Adrenal gland (tissue), 12 donors: ENCODE results near the gene CES4A. TPM values are rescaled to one million over a fixed set of nuclear protein-coding genes. Genes with fewer than 3 reads are reported as not detected.

ENCODE experiments used
- DNase-seq, 7 donors: peaks; one replicate each; pipeline ENCODE4 v3.0.0-alpha.2; 2019 to 2020
- H3K27ac ChIP-seq, 5 donors: fragments of 200-600 bp; sonication (generic) in 4 of 5; 1 replicate in 3 of 5; 2 replicates in 2 of 5; pipeline versions ENCODE4 v1.5.1 to v1.8.0; 2016 to 2020; ENCODE audit warnings: mild to moderate bottlenecking in 1 of 5
- H3K27me3 ChIP-seq: fragments of 200-600 bp; 2 replicates; pipeline ENCODE4 v1.8.0; 2021
- H3K36me3 ChIP-seq, 2 donors: fragments of 200-600 bp; replicated peaks in 1 of 2; 1 replicate in 1 of 2; 2 replicates in 1 of 2; pipeline versions ENCODE4 v1.5.1 to v1.8.0; 2018 to 2022
- H3K4me1 ChIP-seq, 2 donors: fragments of 200-600 bp; replicated peaks in 1 of 2; 1 replicate in 1 of 2; 2 replicates in 1 of 2; pipeline versions ENCODE4 v1.5.1 to v1.8.0; 2018 to 2021
- H3K4me3 ChIP-seq, 4 donors: fragments of 200-600 bp; sonication (generic) in 3 of 4; one replicate each; pipeline ENCODE4 v1.5.1; 2016 to 2018
- H3K9me3 ChIP-seq, 3 donors: fragments of 200-600 bp; sonication (generic) in 1 of 3; replicated peaks in 1 of 3; 1 replicate in 2 of 3; 2 replicates in 1 of 3; pipeline versions ENCODE4 v1.5.1 to v1.8.0; 2016 to 2021
- CTCF ChIP-seq, 6 experiments: fragments of 450-650 bp in 4 of 6; fragments of 200-600 bp in 2 of 6; sonication (generic) in 1 of 6; IDR thresholded peaks; 1 replicate in 5 of 6; 2 replicates in 1 of 6; pipeline versions ENCODE4 v1.5.1 to v1.8.0; 2016 to 2021; ENCODE audit warnings: antibody characterized with exemption in 6 of 6, mild to moderate bottlenecking in 2 of 6, moderate library complexity in 1 of 6
- POLR2A ChIP-seq, 2 donors: fragments of 450-650 bp; IDR thresholded peaks; one replicate each; pipeline ENCODE4 v1.6.1; 2017; ENCODE audit warnings: antibody characterized with exemption in 2 of 2, mild to moderate bottlenecking in 2 of 2, moderate library complexity in 1 of 2
- WGBS, 4 donors: extraction: QIAGEN DNeasy Blood & Tissue Kit in 2 of 4; methylation state at CpG; one replicate each; pipeline versions ENCODE4 v1.1.5 to v1.1.7; 2013 to 2017; 5-methylcytosine and 5-hydroxymethylcytosine counted together
- intact Hi-C, 2 donors: fragments of 100-400 bp; cut with DNase I; formaldehyde crosslinking; loops; one replicate each; pipeline versions ENCODE4 v1.14.1 to v1.15.0; 2022 to 2023
- polyA plus RNA-seq, 3 donors: library from polyadenylated mRNA; stranded (reverse); fragments of 200-250 nt in 2 of 3; fragments of 350-450 nt in 1 of 3; fragmentation: Illumina TruSeq in 1 of 3; extraction: RNeasy Lipid Tissue Mini Kit (QIAGEN cat#74804) in 1 of 3; gene quantifications; one replicate each; pipeline ENCODE4 v1.2.3, GENCODE V29; 2013 to 2014
- total RNA-seq, 9 donors: library from RNA; depleted of rRNA in 4 of 9; stranded (reverse); fragments of >200 nt in 4 of 9; fragments of 120-200 nt in 1 of 9; fragmentation: NEBNext Ultra II Directional in 1 of 9; extraction: Animal tissue kit (Norgen Biotek cat#: 25700) in 1 of 9; gene quantifications; one replicate each; pipeline versions ENCODE4 v1.1.0 to v1.2.4, GENCODE V29; 2013 to 2023
- donor health status: healthy with polysubstance abuse.
- donor health status: Bipolar disorder and iron deficiency.
- donor health status: DM: yes; HTN: yes; CAD: no.
- donor health status: DM: no; HTN: no; CAD: no.
- donor health status: DM: no; HTN: no; CAD: no.
- donor health status: DM: yes; HTN: yes; CAD: no.

The CES4A gene
- total and polyA plus RNA-seq, 12 donors: 4.4 to 127 (median 15.9) TPM

- Histone ChIP-seq H3K4me1 (peaks cover 13% of the 10 kb centered on the region in 2 donors), H3K9me3 (no peaks in the 10 kb centered on the region), H3K36me3 (no peaks in the 10 kb centered on the region), H3K4me3 (no peak overlapping the region), H3K27ac (no peak overlapping the region), H3K27me3 (no peaks in the 10 kb centered on the region)
- WGBS, 4 donors: 63 to 92% (median 88%) methylated on average over 4 of the region's 4 CpGs
- DNase-seq: peak in 1 of 7 donors; percentile 1
- no peak for TF ChIP-seq POLR2A (IDR thresholded peaks at IDR 0.05)
- TF ChIP-seq CTCF (IDR thresholded peaks at IDR 0.05): no peak
- intact Hi-C loops: loop anchor here (5.0 to 10.0 kb wide), 2 partner anchors 137 to 140 kb away; partner anchors contain the start of genes FBXL8 (in 2 of the 2), TRADD (in 2 of the 2) and B3GNT9 (in 1 of the 2)
These were observed 29.0 kb downstream of the CES4A start for GRCh38 chr16:67017421-67017750.

GRCh38 chr16:67017810-67018488 lies 29.6 kb downstream of the CES4A start:
- WGBS, 4 donors: 27 to 37% (median 34%) methylated on average over 4 to 6 of the region's 6 CpGs
- intact Hi-C loops: loop anchor here (5.0 to 10.0 kb wide), 2 partner anchors 137 to 139 kb away; partner anchors contain the start of genes FBXL8 (in 2 of the 2), TRADD (in 2 of the 2) and B3GNT9 (in 1 of the 2)

GRCh38 chr16:67019171-67019570 lies 30.8 kb downstream of the CES4A start:
- no peak for TF ChIP-seq POLR2A (IDR thresholded peaks at IDR 0.05)
- no peak for TF ChIP-seq CTCF (IDR thresholded peaks at IDR 0.05)
- H3K27me3 ChIP-seq: no peaks in the 10 kb centered on the region
- DNase-seq: peak in 2 of 7 donors; percentile 2 to 9
- no peaks in the 10 kb centered on the region for H3K36me3 ChIP-seq
- intact Hi-C loops: loop anchor here (5.0 to 10.0 kb wide), 2 partner anchors 136 to 138 kb away; partner anchors contain the start of genes FBXL8 (in 2 of the 2), TRADD (in 2 of the 2) and B3GNT9 (in 1 of the 2)
- H3K9me3 ChIP-seq: no peaks in the 10 kb centered on the region
- no peak overlapping the region for H3K4me3 ChIP-seq
- H3K27ac ChIP-seq: no peak overlapping the region
- peaks cover 3% of the 10 kb centered on the region in 2 donors for H3K4me1 ChIP-seq
- 81 to 91% (median 84%) methylated on average over 8 of the region's 8 CpGs for WGBS, 4 donors

More at GRCh38 chr16:67017810-67018488, 29.6 kb downstream of the CES4A start:
- DNase-seq: peak; percentile 77 to 91 (median 87)
- Histone ChIP-seq H3K36me3 (no peaks in the 10 kb centered on the region), H3K27ac (no peak overlapping the region), H3K27me3 (no peaks in the 10 kb centered on the region), H3K4me3 (no peak overlapping the region), H3K4me1 (peaks cover 13% of the 10 kb centered on the region in 2 donors), H3K9me3 (no peaks in the 10 kb centered on the region)
- TF ChIP-seq POLR2A (IDR thresholded peaks at IDR 0.05) (no peak), CTCF (IDR thresholded peaks at IDR 0.05) (peak; percentile 40 to 81 (median 75))

GRCh38 chr16:67021321-67021720 lies 32.9 kb downstream of the CES4A start:
- no peak for TF ChIP-seq CTCF (IDR thresholded peaks at IDR 0.05)
- TF ChIP-seq POLR2A (IDR thresholded peaks at IDR 0.05): no peak
- no peak overlapping the region for H3K4me3 ChIP-seq
- no peaks in the 10 kb centered on the region for H3K9me3 ChIP-seq
- H3K27ac ChIP-seq: no peak overlapping the region
- WGBS, 4 donors: 72 to 91% (median 87%) methylated on average over 3 of the region's 3 CpGs
- peak in 3 of 7 donors; percentile 1 to 9 (median 3) for DNase-seq
- H3K4me1 ChIP-seq: no peaks in the 10 kb centered on the region
- intact Hi-C loops: no loop called here
- no peaks in the 10 kb centered on the region for H3K36me3 ChIP-seq
- no peaks in the 10 kb centered on the region for H3K27me3 ChIP-seq
